Glomerular visceral epithelial cell (primary cell): ENCODE results near the gene UFC1.

Experiments
- DNase-seq: peaks from one replicate; pipeline ENCODE4 v3.0.0-alpha.2; 2016; ENCODE audit errors: extremely low spot score

The UFC1 gene

DNA sequence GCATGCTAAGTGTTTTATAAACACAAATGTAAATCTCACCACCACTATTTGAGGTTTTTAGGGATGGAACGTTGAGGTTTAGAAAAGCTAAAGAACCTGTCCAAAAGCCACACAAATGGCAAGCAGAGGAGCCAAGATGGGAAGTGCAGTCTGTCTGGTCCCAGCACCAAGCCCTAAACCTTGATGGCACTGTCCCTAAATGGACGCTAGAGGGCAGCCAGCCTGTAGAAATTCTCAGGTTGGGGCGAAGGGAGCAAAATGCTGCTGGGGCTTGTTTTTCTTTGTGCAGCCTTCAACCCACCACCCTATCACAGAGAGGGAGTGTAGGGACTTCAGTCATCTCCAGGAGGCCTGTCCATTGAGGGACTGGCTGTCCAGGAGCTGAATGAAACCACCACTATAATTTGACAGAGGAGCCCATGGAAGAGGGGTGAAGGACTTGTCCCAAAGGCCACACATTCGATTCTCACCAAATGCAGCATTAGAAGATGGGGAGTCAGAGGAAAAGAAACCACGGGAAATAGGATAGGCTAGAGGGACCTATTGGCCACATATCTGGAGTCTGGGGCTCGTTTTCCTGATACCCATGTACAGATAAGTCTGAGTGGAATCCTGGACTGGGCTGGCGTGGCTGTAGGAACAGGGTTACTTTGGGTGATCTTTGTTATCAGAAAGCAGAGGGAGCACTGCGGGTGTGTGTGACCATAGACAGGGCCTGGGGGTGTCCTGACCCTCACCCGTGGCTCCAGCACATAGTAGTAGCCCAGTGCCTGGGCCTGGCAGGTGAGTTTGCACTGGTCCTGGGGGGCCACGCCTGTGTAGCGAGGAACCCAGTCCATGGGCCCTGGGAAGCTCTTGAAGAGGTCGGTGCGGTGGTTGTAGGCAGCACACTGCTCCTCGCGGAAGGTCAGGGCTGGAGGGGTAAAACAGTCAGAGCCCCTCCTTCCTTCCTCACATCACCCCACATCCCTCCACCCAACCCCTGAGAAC lies 39.0 kb downstream of the UFC1 start:
- peak; percentile 73 for DNase-seq

DNA sequence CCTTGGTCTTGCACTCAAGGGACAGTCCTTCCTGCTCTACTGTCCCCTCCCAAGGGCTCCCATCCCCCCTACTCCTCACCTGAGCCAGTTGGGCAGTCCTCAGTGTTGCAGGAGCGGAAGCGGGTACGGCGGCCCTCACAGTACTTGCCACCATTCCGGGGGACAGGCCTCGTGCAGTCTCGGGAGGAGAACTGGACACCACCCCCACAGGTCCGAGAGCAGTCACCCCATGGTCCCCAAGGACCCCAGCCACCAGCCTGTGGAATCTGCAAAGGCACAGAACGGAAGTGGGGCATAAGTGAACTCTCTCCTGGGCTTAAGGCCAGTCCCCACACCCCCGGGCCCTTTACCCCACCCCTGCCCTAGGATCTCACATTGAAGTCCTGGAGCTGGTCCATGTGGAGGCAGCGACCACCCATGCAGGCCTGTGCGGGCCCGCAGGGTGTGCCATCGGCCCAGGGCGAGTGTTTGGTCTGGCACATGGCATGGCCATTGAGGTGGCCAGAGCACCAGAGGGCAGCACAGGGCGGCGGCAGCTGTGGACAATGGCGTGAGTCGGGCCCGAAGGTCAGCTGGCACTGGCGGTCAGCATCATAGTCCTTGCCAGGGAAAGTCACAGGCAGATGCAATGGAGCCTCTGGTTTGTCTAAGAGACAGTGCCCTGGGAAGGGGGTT lies 39.9 kb downstream of the UFC1 start:
- no peak for DNase-seq

DNA sequence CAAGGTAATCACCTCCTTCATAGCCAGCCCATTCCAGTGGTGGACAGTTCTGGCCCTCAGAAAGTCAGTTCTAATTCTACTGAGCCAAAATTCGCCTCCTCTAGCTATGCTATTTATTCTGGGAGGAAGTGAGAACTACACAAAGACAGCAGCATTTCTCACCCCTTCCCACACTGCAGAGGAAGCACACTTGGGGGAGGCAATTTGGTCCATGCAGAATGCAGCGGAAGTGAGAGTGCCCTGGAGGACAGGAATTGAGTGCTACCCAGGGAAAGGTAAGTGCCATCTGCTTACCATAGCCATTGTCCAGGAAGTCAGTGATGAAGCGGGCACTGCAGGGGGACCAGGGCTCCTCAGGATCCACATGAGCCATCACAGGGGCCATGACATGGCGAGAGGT lies 41.4 kb downstream of the UFC1 start:
- no peak for DNase-seq

DNA sequence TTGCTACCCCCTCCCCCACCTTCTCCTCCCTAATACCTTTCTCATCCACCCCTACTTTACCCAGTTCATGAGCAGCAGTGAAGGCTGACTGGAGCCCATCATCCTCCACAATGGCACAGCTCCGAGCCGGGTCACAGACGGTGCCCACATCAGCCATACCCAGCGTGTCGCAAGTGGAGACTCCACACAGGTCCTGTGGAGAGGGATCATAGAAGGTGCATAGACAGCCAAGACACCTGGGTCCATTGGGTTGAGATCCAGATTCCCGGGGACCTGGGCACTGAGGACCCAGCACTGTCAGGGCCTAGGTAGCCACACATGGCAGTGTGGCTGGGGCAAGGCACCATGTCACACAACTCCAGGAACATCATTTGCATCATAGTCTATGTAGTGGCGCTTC lies 42.3 kb downstream of the UFC1 start:
- DNase-seq: no peak

DNA sequence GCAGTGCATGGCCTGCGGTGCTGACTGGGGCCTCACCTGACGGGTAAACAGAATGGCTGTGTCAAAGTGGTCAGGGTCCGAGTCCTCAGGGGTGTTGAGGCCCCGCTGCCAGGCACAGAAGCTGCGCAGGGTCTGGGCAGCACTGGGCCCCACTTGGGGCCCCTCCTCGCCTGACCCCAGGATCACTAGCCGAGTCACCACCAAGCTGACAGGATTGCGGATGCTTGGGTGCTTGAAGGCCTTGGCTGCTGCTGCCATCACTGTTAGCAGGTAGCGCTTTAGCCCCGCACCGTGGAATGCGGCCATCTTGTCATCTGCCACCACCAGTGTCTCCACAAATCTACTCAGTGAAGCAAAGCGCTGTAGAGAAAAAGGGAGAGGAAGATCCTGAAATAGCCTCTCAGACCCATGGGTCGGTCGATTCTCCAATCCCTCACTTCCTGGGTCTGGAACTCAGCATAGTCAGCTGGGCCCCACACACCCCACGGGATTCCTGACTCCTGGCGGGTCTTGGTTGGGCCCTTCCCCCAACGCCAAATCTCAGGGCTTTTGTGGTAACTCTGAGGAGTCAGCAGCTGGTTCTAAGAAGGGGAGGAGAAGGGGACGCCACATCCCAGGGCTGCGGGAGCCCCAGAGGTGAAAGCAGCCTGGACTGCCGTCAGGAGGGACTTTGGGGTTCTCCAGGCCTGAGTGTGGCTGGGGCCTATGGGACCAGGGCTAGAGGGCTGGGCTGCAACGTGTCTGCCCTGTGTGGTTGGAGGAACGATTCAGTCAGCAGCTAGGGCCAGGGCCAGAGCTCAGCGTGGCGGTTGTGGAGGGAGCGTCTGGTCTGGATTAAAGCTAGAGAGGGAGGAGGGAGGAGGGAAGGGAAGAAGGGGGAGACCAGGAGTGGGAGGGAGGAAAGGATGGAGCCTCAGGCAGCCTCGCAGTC lies 43.0 kb downstream of the UFC1 start:
- DNase-seq: no peak

DNA sequence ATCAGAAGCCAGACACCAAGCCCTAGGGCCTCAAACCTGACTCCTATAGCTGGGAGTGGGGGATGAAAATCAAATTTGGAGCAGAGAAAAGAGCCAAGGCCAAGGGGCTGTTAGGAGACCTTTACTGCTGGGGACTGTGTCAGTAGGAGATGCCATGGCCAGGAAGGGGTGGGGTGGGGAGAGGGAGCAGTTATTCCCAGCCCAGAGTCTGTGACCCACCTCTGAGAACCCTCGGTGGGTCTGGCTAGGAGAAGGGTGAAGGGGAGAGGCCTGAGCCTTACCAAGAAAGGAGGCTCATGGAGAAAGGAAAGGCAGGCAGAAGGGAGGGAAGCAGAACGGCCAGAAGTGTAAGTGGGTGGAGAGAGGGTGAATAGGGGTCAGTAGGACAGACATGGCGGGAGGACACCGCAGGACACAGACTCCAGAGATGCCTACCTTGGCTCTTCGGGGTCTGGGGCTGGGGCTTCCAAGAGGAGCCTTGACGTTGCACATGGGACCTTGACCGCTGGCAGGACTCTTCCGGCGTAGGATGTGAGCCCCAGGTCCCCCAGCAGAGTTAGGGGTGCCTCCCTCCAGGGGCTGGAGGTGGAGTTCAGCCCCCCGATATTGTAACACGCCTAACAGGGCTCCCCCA lies 43.9 kb downstream of the UFC1 start:
- no peak for DNase-seq

DNA sequence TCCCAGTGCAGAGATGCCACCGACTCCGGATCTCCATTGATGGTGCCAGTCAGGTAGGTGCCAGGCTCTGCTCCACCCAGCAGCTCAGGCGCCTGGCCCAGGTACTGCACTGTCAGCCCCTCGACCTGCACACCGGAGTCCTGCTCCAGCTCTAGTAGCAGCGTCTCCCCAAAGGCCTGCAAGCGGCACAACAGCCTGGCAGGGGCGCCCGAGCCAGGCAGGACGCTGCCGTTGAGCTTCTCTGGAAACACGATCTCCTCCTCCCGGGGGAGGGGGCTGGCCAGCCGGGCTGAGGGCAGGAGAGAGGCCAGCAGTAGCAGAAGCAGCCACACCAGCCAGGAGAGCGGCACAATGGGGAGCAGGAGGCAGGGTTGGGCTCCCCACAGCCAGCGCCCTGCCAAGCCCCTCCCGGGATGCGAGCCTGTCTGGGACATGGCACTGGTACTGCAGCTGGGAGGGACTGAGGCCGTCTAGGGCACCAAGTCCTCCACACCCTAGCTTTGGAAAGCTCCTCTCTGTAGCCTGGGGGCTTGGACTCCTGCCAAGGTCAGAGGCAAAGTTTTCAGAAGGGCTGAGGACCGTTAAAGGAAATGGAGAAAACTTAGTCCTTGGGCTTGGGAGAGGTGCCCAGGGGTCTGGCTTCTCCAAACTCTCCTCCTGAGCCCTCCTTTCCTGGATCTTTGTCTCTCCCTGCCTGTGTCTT lies 44.6 kb downstream of the UFC1 start:
- no peak for DNase-seq

DNA sequence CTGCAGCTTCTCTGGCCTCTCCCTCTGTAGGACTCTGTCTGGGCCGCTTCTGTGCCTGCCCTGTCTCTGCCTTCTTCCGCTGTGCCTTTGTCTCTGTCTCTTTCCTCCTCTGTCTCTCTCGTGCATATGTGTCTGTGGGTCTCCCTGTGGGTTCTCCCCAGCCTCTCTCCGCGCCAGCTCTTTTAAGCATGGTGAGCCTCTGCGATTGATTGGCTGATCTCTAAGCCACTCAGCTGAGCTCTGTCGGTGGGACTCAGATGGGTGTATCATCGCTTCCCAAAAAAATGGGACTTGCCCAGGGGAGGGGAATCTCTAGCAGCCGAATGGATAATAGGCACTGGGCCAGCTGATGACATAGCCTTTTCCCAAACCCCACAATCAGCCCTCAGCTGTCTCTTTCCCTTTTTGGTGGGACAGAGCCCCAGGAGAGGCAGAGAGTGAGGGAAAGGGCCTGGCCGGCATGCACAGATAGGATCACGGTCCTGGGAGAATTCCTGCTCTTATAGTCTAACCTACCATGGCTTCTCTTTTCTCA lies 45.2 kb downstream of the UFC1 start, which contains the start of gene ADAMTS4:
Gene ADAMTS4 (minus strand): TSS at position 158 of the 535 bp plus-strand sequence. CDS start 427 bp downstream, outside the sequence.
- DNase-seq: no peak

DNA sequence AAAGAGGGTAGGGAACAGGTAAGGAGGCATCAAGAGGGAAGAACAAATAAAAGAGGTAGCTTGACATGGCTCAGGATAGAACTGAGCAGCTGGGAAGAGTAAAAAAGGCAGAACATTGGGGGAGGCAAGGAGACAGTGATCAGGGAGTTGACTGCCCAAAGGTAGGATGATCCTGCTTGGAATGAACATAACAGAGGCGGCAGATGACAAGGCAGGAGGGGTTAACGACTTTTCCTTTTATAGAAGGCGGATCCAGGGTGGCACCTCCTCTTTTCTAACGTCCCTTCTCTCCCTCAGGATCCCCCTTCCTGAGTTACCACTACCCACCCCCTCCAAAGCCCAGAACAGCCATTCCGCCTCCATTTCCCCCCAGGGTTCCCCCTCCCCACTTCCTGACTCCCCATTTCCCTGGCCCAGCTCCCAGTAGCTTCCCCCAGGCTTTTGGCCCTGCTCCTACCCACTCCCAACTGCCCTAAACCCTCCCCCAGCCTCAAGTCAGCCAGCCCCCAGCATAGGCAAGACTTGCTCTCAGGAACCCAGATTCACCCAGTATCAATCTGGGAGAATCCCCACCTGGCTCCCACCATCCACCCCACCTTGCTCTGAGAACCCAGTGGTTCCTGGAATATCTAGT lies 45.8 kb downstream of the UFC1 start:
- no peak for DNase-seq

DNA sequence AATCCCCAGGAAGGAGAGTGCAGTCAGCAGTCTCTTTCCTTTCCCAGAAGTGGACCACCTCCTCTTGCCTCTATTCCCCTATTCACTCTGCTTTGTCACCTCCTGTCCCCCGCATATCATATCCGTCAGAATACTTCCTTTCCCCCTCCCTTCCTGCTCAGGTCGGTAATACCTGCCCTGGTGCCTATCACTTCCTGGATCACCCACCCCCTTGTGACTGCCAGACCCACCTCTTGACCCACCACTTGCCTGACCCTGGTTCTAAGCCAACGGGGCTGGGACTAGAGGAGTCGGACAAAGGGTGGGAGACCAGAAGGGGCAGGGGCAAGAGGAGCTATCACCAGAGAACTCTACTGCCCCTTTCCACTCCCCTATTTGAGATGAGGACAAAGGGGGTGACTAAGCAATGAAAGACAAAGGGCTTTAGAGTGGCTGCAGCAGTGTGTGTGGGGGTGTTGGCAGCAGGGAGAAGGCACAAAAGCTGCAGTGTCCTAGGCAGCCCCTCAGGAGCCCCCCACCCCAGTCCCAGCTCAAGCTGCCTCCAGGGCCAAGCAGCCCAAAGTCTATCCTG lies 46.7 kb downstream of the UFC1 start:
- DNase-seq: no peak

DNA sequence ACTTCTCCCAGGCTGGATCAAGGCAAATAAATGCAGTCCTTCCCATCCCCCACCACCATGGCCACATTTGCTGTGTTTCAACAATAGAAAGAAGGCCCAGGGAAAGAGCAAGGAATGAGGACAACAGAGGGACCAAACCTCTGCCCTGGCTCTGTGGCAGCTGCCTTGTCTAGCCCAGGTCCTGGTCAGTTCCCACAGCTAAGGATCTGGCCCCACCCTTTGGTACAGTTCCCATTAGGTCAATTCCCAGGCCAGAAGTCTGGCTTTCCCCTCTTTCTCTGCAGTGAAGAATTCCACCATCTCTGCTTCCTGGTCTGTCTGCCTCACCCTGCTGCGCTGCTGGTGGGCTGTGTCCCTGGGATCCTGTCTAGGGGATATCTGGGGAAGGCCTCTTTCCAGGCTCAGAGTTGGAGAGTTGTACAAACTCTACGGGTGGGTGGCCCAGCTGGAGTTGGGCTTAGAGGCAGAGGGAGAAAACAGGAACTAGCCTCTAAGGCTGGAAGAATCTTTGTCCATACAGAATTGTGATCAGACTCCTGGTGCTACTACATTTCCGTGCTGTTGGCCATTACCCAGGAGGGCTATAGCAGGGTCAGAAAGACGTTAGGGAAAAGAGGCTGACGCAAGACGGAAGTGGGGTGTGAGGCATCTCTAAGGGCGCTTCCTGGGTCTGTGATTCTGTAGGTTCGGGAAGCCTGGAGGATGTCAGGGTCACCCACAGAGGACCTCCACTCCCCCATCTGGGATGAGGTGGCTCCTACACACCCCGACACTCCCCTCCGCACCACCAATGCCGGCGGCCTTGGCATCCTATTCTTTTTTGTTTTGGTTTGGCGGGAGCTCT lies 47.4 kb downstream of the UFC1 start:
- no peak for DNase-seq

DNA sequence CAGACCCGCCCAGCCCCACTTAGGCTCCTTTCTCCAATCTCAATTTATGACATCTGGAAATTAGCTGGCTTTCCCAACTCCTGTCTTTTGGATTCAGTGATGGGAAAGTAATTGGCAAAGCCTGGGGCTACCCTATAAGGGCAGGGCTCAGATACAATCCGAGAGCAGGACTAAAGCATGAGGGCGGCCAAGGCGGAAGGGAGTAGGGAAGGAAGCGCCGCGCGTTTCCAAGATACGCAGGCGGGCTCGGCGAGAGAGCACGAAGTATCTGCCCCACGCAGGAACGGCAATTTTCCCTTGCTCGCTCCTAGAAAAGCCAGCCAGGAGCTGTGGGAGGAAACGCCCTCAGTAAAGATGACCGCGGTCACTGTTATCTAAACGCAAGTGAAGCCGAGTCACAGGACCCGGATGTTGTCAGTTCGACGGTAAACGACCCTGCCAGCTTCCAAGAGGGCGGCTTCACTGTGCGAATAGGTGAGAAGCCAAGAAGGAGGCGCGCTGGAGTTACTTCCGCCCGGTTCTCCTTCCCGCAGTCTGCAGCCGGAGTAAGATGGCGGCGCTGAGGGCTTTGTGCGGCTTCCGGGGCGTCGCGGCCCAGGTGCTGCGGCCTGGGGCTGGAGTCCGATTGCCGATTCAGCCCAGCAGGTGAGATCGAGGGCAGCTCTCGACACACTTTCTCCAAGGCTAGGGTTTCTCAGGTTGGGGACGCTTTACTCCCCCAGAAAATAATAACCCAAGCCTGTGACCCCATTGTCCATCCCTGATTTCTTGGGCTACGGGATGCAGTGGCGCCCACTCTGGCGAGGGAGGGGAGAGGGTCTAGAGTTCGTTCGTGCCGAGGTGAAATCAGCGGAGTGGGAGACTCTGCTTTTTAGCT lies 48.3 kb downstream of the UFC1 start, which contains the start of gene NDUFS2:
Gene NDUFS2 (plus strand): TSS at position 532 of the 877 bp plus-strand sequence. CDS start 19 bp downstream, at position 551.
- peak; percentile 99 for DNase-seq

DNA sequence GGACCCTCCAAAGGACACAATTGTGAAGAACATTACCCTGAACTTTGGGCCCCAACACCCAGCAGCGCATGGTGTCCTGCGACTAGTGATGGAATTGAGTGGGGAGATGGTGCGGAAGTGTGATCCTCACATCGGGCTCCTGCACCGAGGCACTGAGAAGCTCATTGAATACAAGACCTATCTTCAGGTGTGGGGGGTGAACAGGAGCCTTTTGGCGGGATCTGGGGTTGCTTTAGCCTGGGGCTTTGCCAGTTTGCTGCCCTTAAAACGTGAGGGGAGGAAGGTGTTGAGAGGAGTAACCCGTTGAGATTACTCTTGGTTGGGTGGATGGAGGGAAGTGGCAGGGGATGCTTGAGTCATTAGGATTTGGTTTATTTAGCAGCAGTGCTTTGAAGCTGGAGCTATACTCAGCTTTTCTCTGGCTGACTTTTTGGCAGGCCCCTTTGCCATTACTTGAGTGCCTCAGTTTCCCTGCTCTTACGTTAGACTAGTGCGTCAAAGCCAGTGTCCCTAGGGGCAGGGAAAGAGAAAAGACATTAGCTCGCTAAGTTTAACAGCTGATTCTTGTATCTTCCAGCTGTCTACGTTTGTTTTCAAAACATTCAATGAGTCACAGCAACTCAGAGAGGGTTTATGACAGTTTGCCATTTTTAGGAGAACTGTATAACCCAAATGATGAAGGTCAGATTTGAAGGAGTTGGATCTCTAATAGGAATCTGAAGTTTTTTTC lies 52.8 kb downstream of the UFC1 start:
- no peak for DNase-seq

DNA sequence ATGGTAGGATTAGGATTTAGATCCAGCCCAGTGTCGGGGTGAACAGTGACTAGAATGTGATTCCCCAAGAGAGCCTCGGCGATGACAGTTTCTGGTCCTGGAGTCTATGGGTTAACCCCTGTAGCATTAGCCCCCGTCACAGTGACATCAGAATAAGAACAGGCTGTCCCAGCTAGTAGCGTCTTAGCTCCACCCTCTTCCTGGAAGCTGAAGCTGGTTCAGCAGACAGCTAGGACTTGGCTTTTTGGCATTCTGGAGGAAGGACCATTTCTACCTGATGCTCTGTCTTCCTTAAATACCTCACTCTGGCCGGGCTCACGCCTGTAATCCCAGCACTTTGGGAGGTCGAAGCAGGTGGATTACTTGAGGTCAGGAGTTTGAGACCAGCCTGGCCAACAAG lies 53.4 kb downstream of the UFC1 start:
- DNase-seq: no peak
